Breast epithelium (tissue), 3 donors: Measurements from ENCODE around the gene PARP1.

Experiments used
- POLR2AphosphoS5 ChIP-seq, 3 donors: sonication (generic); formaldehyde crosslinking; IDR thresholded peaks; one replicate each; pipeline ENCODE4 v1.6.1; 2017; ENCODE audit warnings: antibody characterized with exemption in 3 of 3
- TF ChIP-seq, protein P1 (sequence below), 3 donors: fragments of 450-650 bp; IDR thresholded peaks; one replicate each; pipeline ENCODE4 v1.5.1; 2016 to 2017; ENCODE audit warnings: antibody characterized with exemption in 3 of 3, mild to moderate bottlenecking in 3 of 3, moderate library complexity in 3 of 3

DNA sequence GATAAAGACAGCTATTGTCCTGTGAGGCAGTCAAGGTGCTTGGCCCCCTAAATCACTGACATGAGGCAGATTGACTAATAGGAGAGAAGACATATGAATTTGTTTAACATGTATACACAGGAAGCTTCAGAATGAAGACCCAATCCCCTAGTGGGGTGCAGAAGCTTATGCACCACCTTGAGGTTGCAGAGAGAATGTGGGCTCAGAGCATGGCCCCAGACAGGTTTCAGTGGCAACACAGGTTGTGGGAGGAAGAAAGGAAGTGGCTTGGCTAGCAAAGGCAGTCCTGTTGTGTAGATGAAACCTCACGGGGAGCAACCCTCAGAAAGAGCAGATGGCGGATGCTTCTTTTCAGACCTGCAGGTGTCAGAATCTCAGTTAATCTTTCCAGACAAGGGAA is 37.0 kb upstream of the PARP1 start:
- TF ChIP-seq, protein P1, sequence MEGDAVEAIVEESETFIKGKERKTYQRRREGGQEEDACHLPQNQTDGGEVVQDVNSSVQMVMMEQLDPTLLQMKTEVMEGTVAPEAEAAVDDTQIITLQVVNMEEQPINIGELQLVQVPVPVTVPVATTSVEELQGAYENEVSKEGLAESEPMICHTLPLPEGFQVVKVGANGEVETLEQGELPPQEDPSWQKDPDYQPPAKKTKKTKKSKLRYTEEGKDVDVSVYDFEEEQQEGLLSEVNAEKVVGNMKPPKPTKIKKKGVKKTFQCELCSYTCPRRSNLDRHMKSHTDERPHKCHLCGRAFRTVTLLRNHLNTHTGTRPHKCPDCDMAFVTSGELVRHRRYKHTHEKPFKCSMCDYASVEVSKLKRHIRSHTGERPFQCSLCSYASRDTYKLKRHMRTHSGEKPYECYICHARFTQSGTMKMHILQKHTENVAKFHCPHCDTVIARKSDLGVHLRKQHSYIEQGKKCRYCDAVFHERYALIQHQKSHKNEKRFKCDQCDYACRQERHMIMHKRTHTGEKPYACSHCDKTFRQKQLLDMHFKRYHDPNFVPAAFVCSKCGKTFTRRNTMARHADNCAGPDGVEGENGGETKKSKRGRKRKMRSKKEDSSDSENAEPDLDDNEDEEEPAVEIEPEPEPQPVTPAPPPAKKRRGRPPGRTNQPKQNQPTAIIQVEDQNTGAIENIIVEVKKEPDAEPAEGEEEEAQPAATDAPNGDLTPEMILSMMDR (IDR thresholded peaks at IDR 0.05), result no peak
- TF ChIP-seq POLR2AphosphoS5 (IDR thresholded peaks at IDR 0.05), result no peak
